Vagina (tissue), 2 donors: ENCODE measurements around the gene MAPK11.

Source experiments
- POLR2A ChIP-seq, 2 donors: fragments of 450-650 bp; IDR thresholded peaks; one replicate each; pipeline ENCODE4 v1.6.1; 2017; ENCODE audit warnings: antibody characterized with exemption in 2 of 2, mild to moderate bottlenecking in 2 of 2, moderate library complexity in 2 of 2
- POLR2AphosphoS5 ChIP-seq, 2 donors: sonication (generic); formaldehyde crosslinking; IDR thresholded peaks; one replicate each; pipeline ENCODE4 v1.9.0; 2017; ENCODE audit warnings: antibody characterized with exemption in 2 of 2, mild to moderate bottlenecking in 2 of 2, low read depth in 1 of 2; ENCODE audit not compliant: insufficient read depth in 1 of 2
- TF ChIP-seq, protein P1 (sequence below), 3 experiments: fragments of 450-650 bp in 2 of 3; fragments of 200-600 bp in 1 of 3; sonication (generic) in 1 of 3; IDR thresholded peaks; one replicate each; pipeline ENCODE4 v1.5.1; 2017 to 2019; ENCODE audit warnings: antibody characterized with exemption in 3 of 3, mild to moderate bottlenecking in 2 of 3, moderate library complexity in 2 of 3

DNA sequence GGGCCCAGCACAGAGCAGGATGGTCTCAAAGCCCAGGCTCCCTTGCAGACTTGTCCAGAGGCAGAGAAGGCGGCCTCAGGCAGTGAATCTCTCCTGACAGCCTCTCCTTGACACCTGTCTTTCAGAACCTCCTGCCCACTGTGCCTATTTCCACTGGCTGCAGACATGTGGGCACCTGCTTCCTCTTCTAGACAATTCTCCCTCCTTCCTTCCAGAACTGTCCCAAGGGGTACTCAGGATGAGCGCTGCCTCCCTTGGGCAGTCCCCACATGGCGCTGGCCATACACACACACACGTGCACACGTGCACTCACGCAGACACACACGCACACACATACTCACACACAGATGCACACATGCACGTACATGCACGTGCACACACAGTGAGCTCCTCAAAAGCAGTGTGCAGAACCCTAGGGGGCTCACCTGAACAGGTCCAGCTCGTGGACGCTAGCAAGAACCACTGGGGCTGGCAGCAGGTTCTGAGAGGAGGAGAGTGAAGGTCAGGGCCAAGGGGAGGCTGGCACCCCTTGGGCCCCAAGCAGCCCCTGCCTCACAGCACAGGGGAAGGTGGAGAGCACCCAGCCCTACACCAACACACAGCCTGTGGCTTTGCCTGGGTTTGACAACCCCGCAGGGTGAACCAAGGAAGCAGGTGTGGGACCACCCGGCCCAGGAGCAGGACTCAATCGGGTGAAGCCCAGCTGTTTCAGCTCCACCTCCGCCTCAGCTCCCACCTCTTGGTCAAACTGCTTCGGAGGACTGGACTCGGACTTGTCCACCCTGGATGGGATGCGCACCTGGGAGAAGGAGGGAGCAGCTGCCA, 45.3 kb upstream of the MAPK11 start:
- TF ChIP-seq, protein P1, sequence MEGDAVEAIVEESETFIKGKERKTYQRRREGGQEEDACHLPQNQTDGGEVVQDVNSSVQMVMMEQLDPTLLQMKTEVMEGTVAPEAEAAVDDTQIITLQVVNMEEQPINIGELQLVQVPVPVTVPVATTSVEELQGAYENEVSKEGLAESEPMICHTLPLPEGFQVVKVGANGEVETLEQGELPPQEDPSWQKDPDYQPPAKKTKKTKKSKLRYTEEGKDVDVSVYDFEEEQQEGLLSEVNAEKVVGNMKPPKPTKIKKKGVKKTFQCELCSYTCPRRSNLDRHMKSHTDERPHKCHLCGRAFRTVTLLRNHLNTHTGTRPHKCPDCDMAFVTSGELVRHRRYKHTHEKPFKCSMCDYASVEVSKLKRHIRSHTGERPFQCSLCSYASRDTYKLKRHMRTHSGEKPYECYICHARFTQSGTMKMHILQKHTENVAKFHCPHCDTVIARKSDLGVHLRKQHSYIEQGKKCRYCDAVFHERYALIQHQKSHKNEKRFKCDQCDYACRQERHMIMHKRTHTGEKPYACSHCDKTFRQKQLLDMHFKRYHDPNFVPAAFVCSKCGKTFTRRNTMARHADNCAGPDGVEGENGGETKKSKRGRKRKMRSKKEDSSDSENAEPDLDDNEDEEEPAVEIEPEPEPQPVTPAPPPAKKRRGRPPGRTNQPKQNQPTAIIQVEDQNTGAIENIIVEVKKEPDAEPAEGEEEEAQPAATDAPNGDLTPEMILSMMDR (IDR thresholded peaks at IDR 0.05) = no peak
- TF ChIP-seq POLR2AphosphoS5 (IDR thresholded peaks at IDR 0.05; ENCODE audit: insufficient read depth in 1 of 2, low read depth in 1 of 2) (no peak), POLR2A (IDR thresholded peaks at IDR 0.05) (no peak)
